Endodermal cell (in vitro differentiated cells): ENCODE data around the gene MICALL2. TPM values are rescaled to one million over a fixed set of nuclear protein-coding genes. Genes with fewer than 3 reads are reported as not detected.

Experiments used
- DNase-seq: peaks from one replicate; pipeline ENCODE4 v3.0.0-alpha.2; 2017
- H3K27ac ChIP-seq: 2 replicates; pipeline ENCODE4 v1.5.1; 2013; ENCODE audit warnings: mild to moderate bottlenecking, low read depth, low read length, moderate library complexity
- H3K27me3 ChIP-seq: 2 replicates; pipeline ENCODE4 v1.6.1; 2013; ENCODE audit warnings: mild to moderate bottlenecking, low read length, moderate library complexity; ENCODE audit not compliant: insufficient read depth, control insufficient read depth, poor library complexity, severe bottlenecking
- H3K36me3 ChIP-seq: 2 replicates; pipeline ENCODE4 v1.7.0; 2013; ENCODE audit warnings: mild to moderate bottlenecking, low read length, moderate library complexity; ENCODE audit not compliant: control insufficient read depth, insufficient read depth
- H3K4me1 ChIP-seq: one replicate; pipeline ENCODE4 v1.7.0; 2013; ENCODE audit warnings: low read length; ENCODE audit not compliant: control insufficient read depth, insufficient read depth
- H3K4me3 ChIP-seq: 2 replicates; pipeline ENCODE4 v1.5.1; 2013; ENCODE audit warnings: mild to moderate bottlenecking, low read length, moderate library complexity
- H3K9ac ChIP-seq: 2 replicates; pipeline ENCODE4 v1.6.1; 2013; ENCODE audit warnings: mild to moderate bottlenecking, low read length, moderate library complexity; ENCODE audit not compliant: poor library complexity, severe bottlenecking; ENCODE audit errors: extremely low read depth
- H3K9me3 ChIP-seq: 2 replicates; pipeline ENCODE4 v1.6.1; 2013; ENCODE audit warnings: mild to moderate bottlenecking, low read length, moderate library complexity; ENCODE audit not compliant: control insufficient read depth
- H3K27ac Mint-ChIP-seq: 2 replicates; pipeline ENCODE4 v1.8.0; 2020; ENCODE audit warnings: mixed read lengths
- H3K27me3 Mint-ChIP-seq: 2 replicates; pipeline ENCODE4 v1.8.0; 2021; ENCODE audit warnings: mild to moderate bottlenecking, mixed read lengths; ENCODE audit not compliant: insufficient read depth
- H3K36me3 Mint-ChIP-seq: 2 replicates; pipeline ENCODE4 v1.8.0; 2020; ENCODE audit warnings: low read depth, mixed read lengths
- H3K4me1 Mint-ChIP-seq: 2 replicates; pipeline ENCODE4 v1.8.0; 2020; ENCODE audit warnings: mixed read lengths
- H3K4me3 Mint-ChIP-seq: 2 replicates; pipeline ENCODE4 v1.8.0; 2020; ENCODE audit warnings: mild to moderate bottlenecking, moderate library complexity, mixed read lengths
- H3K9me3 Mint-ChIP-seq: 2 replicates; pipeline ENCODE4 v1.8.0; 2020; ENCODE audit warnings: mild to moderate bottlenecking, mixed read lengths
- WGBS, 2 experiments: methylation state at CpG; one replicate each; pipeline versions ENCODE4 v1.1.5 to v1.1.7; 2013; ENCODE audit warnings: missing lambda C conversion rate in 2 of 2, mixed read lengths in 1 of 2; ENCODE audit not compliant: insufficient coverage in 1 of 2, insufficient read length in 1 of 2; 5-methylcytosine and 5-hydroxymethylcytosine counted together
- total RNA-seq, 2 donors: library from RNA; stranded (reverse); fragmentation: NEBNext Ultra II Directional in 1 of 2; extraction: Animal tissue kit (Norgen Biotek cat#: 25700) in 1 of 2; gene quantifications; 2 replicates in 1 of 2; 3 replicates in 1 of 2; pipeline ENCODE4 v1.2.1, GENCODE V29; 2021
- TF ChIP-seq, protein P1 (sequence below): fragments of 200-600 bp; sonication (generic); conservative IDR thresholded peaks from 2 replicates; pipeline ENCODE4 v1.5.0; 2021; ENCODE audit warnings: antibody characterized with exemption, mild to moderate bottlenecking

The MICALL2 gene
- total RNA-seq, 2 donors from 2014 or later: 19.4 to 24.8 TPM

DNA sequence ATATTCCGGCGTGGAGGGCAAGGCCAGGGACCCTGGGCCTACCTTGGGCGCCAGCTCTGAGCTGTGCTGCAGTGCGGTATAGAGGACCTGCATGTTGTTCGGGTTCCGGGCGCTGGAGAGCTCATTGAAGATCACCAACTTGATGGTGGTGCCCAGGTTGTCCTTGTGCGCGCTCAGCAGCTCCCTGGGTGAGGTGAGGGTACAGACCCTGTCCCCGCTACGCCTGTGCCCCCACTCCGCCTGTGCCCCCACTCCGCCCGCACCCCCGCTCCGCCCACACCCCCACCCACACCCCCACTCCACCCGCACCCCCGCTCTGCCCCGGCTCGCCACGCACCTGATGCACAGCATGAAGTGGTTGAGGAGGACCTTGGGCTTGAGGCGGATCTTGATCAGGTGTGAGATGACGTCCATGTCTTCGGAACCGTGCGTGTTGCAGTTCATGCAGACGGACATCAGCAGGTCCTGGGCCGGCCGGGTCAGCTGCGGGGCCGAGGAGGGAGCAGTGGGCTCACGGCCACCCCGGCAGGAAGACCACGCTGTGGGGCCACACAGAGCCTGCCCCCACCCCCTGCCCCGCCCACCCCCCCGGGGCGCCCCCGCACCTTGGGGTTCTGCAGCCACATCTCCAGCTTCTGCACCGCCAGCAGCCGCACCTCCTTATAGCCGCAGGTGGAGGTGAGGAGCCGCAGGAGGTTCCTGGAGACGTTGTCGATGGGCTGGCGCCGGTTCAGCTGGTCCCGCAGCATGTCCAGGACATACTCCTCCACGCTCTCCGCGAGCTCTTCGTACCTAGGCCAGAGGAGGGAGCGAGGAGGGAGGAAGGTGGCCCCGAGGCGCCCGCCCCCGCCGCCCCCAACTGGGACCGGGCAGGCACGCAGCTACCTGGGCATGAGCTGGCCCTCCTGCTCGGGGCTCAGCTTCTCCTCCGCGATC, 39.4 kb upstream of the MICALL2 start:
- Histone ChIP-seq H3K9ac (no peak overlapping the region), H3K9me3 (no peaks in the 10 kb centered on the region), H3K4me1 (no peaks in the 10 kb centered on the region), H3K27me3 (no peaks in the 10 kb centered on the region), H3K36me3 (peaks cover 30% of the 10 kb centered on the region), H3K4me3 (no peak overlapping the region), H3K27ac (no peak overlapping the region)
- Mint-ChIP-seq H3K4me1 (peaks cover 7% of the 10 kb centered on the region), H3K27ac (no peak overlapping the region), H3K27me3 (no peaks in the 10 kb centered on the region), H3K9me3 (no peaks in the 10 kb centered on the region), H3K4me3 (no peak overlapping the region), H3K36me3 (peaks cover 40% of the 10 kb centered on the region)
- no peak for DNase-seq
- TF ChIP-seq, protein P1, sequence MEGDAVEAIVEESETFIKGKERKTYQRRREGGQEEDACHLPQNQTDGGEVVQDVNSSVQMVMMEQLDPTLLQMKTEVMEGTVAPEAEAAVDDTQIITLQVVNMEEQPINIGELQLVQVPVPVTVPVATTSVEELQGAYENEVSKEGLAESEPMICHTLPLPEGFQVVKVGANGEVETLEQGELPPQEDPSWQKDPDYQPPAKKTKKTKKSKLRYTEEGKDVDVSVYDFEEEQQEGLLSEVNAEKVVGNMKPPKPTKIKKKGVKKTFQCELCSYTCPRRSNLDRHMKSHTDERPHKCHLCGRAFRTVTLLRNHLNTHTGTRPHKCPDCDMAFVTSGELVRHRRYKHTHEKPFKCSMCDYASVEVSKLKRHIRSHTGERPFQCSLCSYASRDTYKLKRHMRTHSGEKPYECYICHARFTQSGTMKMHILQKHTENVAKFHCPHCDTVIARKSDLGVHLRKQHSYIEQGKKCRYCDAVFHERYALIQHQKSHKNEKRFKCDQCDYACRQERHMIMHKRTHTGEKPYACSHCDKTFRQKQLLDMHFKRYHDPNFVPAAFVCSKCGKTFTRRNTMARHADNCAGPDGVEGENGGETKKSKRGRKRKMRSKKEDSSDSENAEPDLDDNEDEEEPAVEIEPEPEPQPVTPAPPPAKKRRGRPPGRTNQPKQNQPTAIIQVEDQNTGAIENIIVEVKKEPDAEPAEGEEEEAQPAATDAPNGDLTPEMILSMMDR: no peak
- 95 to 98% methylated on average over 15 to 56 of the region's 62 CpGs for WGBS, 2 experiments

DNA sequence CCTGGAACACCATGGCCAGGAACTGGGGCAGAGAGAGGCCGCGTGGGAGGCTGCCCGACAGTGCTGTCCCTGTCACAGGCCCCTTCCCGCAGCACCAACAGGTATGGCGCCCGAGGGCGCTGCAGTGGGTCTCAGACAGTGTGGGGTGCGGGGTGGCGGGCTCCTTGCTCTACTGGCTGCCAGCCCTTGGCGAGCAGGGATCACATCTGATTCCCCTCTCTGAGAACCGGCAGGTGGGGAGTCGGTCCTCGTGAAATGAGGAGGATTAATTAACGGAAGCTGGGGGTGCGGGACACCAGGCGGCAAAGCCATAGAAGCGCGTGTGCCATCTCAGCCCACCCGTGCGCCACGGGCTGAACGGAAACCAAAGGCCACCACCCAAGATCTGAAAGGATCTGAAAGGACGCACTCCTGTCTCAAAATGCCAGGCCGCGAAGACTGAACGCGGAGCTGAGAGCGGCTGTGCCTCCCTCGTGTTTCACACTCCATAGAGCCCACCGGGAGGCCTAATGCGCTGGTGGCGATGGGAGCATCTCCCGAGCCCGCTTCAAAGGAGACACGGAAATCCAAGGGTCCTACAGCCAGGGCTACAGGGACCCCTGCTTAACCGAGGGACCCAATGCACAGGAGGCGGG, 38.1 kb upstream of the MICALL2 start:
- 94 to 98% methylated on average over 25 to 37 of the region's 37 CpGs for WGBS, 2 experiments
- Histone ChIP-seq H3K4me3 (no peak overlapping the region), H3K9ac (no peak overlapping the region), H3K9me3 (no peaks in the 10 kb centered on the region), H3K27ac (no peak overlapping the region), H3K36me3 (peaks cover 26% of the 10 kb centered on the region), H3K4me1 (no peaks in the 10 kb centered on the region), H3K27me3 (no peaks in the 10 kb centered on the region)
- Mint-ChIP-seq H3K27me3 (no peaks in the 10 kb centered on the region), H3K9me3 (no peaks in the 10 kb centered on the region), H3K27ac (no peak overlapping the region), H3K36me3 (peaks cover 38% of the 10 kb centered on the region), H3K4me3 (no peak overlapping the region), H3K4me1 (no peaks in the 10 kb centered on the region)
- no peak for DNase-seq
- TF ChIP-seq, protein P1: no peak

DNA sequence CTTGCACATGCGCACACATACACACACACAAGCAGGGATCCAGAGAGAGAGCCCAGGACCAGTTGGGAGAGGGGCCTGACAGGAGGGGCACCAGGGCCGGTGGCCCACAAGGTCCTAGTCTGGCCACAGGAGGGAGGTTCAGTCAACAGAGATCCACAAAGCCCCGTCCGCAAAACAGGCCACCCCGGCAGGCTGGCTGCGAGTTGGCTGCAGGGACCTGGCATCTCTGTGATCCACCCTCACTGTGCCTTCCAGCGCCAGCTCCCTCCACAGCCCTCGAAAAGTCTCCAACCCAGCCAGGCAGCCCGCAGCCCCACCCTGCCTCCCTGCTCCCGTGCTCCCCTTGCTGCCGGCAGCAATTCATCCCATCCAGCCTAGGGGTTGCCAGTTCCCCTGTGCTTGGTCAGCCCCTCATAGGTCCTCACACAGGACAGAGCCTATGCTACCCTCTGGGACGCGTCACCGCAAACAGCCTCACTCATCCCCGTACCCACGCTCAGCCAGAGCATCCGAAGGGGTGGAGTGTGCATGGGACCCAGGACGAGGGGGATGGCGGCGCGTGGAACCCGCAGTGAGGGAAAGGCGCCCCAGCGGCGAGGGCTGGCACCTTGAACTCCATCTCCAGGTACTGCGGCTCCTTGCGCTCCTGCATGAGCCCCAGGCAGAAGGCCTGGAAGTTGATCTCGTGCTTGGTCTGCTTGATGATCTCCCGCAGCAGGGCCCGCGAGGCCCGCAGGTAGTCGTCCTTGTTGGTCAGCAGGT, 37.4 kb upstream of the MICALL2 start:
- H3K27me3 ChIP-seq: no peaks in the 10 kb centered on the region
- Mint-ChIP-seq H3K27ac (no peak overlapping the region), H3K9me3 (no peaks in the 10 kb centered on the region), H3K27me3 (no peaks in the 10 kb centered on the region), H3K36me3 (peaks cover 39% of the 10 kb centered on the region), H3K4me1 (no peaks in the 10 kb centered on the region), H3K4me3 (no peak overlapping the region)
- no peak for DNase-seq
- TF ChIP-seq, protein P1: no peak
- WGBS, 2 experiments: 94 to 95% methylated on average over 30 to 33 of the region's 33 CpGs
- no peak overlapping the region for H3K4me3 ChIP-seq
- H3K9me3 ChIP-seq: no peaks in the 10 kb centered on the region
- no peaks in the 10 kb centered on the region for H3K4me1 ChIP-seq
- H3K27ac ChIP-seq: no peak overlapping the region
- peaks cover 23% of the 10 kb centered on the region for H3K36me3 ChIP-seq
- H3K9ac ChIP-seq: no peak overlapping the region
